Measurements from ENCODE around the gene RAP1A.

The RAP1A gene

GRCh38 chr1:111619635-111620440 lies at the start of gene RAP1A:
RAP1A (plus strand) TSS chr1:111619789; CDS start chr1:111691361, 71,572 bp downstream.
- TF ChIP-seq GATA3 (IDR thresholded peaks at IDR 0.05; ENCODE audit: low read depth, low read length) (no peak), GATA2 (IDR thresholded peaks at IDR 0.05; ENCODE audit: low read depth, low read length) (no peak)

GRCh38 chr1:111569913-111570312 lies 49.7 kb upstream of the RAP1A start:
- TF ChIP-seq GATA3 (IDR thresholded peaks at IDR 0.05; ENCODE audit: low read depth, low read length) (no peak), GATA2 (IDR thresholded peaks at IDR 0.05; ENCODE audit: low read depth, low read length) (no peak)

GRCh38 chr1:111570781-111571181 lies 48.8 kb upstream of the RAP1A start:
- TF ChIP-seq GATA3 (IDR thresholded peaks at IDR 0.05; ENCODE audit: low read depth, low read length) (no peak), GATA2 (IDR thresholded peaks at IDR 0.05; ENCODE audit: low read depth, low read length) (no peak)

- TF ChIP-seq GATA3 (IDR thresholded peaks at IDR 0.05; ENCODE audit: low read depth, low read length) (no peak), GATA2 (IDR thresholded peaks at IDR 0.05; ENCODE audit: low read depth, low read length) (no peak)
Measured at GRCh38 chr1:111571239-111571638, 48.4 kb upstream of the RAP1A start.

GRCh38 chr1:111571987-111572386 lies 47.6 kb upstream of the RAP1A start:
- no peak for TF ChIP-seq GATA2 (IDR thresholded peaks at IDR 0.05; ENCODE audit: low read depth, low read length)
- no peak for TF ChIP-seq GATA3 (IDR thresholded peaks at IDR 0.05; ENCODE audit: low read depth, low read length)

GRCh38 chr1:111576547-111576946 lies 43.0 kb upstream of the RAP1A start:
- TF ChIP-seq GATA2 (IDR thresholded peaks at IDR 0.05; ENCODE audit: low read depth, low read length) (no peak), GATA3 (IDR thresholded peaks at IDR 0.05; ENCODE audit: low read depth, low read length) (no peak)

- TF ChIP-seq GATA2 (IDR thresholded peaks at IDR 0.05; ENCODE audit: low read depth, low read length) (no peak), GATA3 (IDR thresholded peaks at IDR 0.05; ENCODE audit: low read depth, low read length) (no peak)
Measured at GRCh38 chr1:111577814-111578213, 41.8 kb upstream of the RAP1A start.

- TF ChIP-seq GATA2 (IDR thresholded peaks at IDR 0.05; ENCODE audit: low read depth, low read length) (no peak), GATA3 (IDR thresholded peaks at IDR 0.05; ENCODE audit: low read depth, low read length) (no peak)
Measured at GRCh38 chr1:111581166-111581565, 38.4 kb upstream of the RAP1A start.

GRCh38 chr1:111582016-111582415 lies 37.6 kb upstream of the RAP1A start:
- TF ChIP-seq GATA2 (IDR thresholded peaks at IDR 0.05; ENCODE audit: low read depth, low read length) = no peak
- no peak for TF ChIP-seq GATA3 (IDR thresholded peaks at IDR 0.05; ENCODE audit: low read depth, low read length)

- no peak for TF ChIP-seq GATA3 (IDR thresholded peaks at IDR 0.05; ENCODE audit: low read depth, low read length)
- no peak for TF ChIP-seq GATA2 (IDR thresholded peaks at IDR 0.05; ENCODE audit: low read depth, low read length)
Measured at GRCh38 chr1:111582644-111583618, 36.7 kb upstream of the RAP1A start.

GRCh38 chr1:111585447-111586086 lies 34.0 kb upstream of the RAP1A start:
- no peak for TF ChIP-seq GATA2 (IDR thresholded peaks at IDR 0.05; ENCODE audit: low read depth, low read length)
- no peak for TF ChIP-seq GATA3 (IDR thresholded peaks at IDR 0.05; ENCODE audit: low read depth, low read length)

- TF ChIP-seq GATA2 (IDR thresholded peaks at IDR 0.05; ENCODE audit: low read depth, low read length) = no peak
- TF ChIP-seq GATA3 (IDR thresholded peaks at IDR 0.05; ENCODE audit: low read depth, low read length) = no peak
Measured at GRCh38 chr1:111586112-111586511, 33.5 kb upstream of the RAP1A start.

GRCh38 chr1:111587509-111588174 lies 31.9 kb upstream of the RAP1A start:
- no peak for TF ChIP-seq GATA3 (IDR thresholded peaks at IDR 0.05; ENCODE audit: low read depth, low read length)
- TF ChIP-seq GATA2 (IDR thresholded peaks at IDR 0.05; ENCODE audit: low read depth, low read length) = no peak
